ENCODE measurements around the gene AGAP2. TPM values are rescaled to one million over a fixed set of nuclear protein-coding genes. Genes with fewer than 3 reads are reported as not detected.

The AGAP2 gene
- total and polyA plus RNA-seq, 9 of the 15 experiments (the other 6 are each of a cell fraction or from before 2014, with no cell fraction given): 0.04 to 0.77 (median 0.28) TPM; not detected in 1

DNA sequence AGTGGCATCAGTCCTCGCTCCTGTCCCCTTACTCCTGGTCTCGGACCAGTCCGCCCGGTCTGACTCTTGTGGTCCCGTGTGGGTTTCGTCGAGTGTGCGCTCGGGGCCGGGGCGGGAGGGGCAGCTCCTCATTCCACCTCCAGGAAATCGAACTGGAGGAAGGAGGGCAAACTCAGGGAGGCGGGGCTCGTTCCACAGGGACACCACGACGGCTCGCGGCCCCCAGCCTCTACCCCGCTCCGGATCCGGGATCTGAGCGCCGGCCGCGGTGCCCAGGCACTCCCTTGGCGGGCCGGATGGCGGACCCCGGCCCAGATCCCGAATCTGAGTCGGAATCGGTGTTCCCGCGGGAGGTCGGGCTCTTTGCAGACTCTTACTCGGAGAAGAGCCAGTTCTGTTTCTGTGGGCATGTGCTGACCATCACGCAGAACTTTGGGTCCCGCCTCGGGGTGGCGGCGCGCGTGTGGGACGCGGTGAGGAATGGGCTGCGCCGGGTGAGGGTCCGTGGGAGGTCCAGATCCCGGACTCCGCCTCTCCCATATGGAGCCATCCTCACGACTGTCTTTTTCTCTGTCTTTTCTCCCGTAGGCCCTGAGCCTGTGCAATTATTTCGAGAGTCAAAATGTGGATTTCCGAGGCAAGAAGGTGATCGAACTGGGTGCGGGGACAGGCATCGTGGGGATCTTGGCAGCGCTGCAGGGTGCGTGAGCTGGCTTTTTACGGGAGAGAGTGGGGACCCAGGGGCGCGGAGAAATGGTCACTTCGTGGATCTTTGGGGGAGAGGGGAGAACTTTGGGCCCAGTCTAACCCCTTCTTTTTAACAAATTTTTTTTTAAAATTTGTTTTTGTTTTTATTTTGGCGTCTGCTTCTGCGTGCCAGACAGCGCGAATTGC, 34.1 kb upstream of the AGAP2 start, which contains the start of gene EEF1AKMT3:
TSS of gene EEF1AKMT3 (plus strand) at position 186 of the 894 bp plus-strand sequence. CDS start at position 297, 111 bp downstream.
- Histone ChIP-seq H3K36me3 (ENCODE audit: control insufficient read depth, insufficient read depth, low read length) (peaks cover 44% of the 10 kb centered on the region), H3K9ac (ENCODE audit: insufficient read depth in 1 of 2, low read depth in 2 of 2, low read length in 2 of 2) (peak within 1 kb of the TSS; percentile 91 to 100), H2AFZ (ENCODE audit: low read depth, low read length) (peak within 1 kb of the TSS; percentile 98), H3K4me3 (peak within 1 kb of the TSS; percentile 71), H3K9me1 (ENCODE audit: control insufficient read depth, insufficient read depth, low read length) (no peaks in the 10 kb centered on the region), H3K27me3 (ENCODE audit: control insufficient read depth in 2 of 2, insufficient read depth in 2 of 2, low read length in 2 of 2) (no peaks in the 10 kb centered on the region), H3K79me2 (ENCODE audit: control insufficient read depth, insufficient read depth, low read length) (peaks cover 27% of the 10 kb centered on the region), H3K27ac (ENCODE audit: extremely low read depth, low read depth, low read length) (peak within 1 kb of the TSS; percentile 93), H3K9me3 (replicated peaks; ENCODE audit: control insufficient read depth, insufficient read depth, low read depth, low read length) (no peaks in the 10 kb centered on the region), H3K4me1 (replicated peaks in 1 of 2; ENCODE audit: control insufficient read depth in 2 of 2, insufficient read depth in 2 of 2, low read length in 2 of 2) (peaks cover 15 to 27% of the 10 kb centered on the region in 2 experiments), H3K4me2 (ENCODE audit: insufficient read depth, low read length) (peak within 1 kb of the TSS; percentile 99), H4K20me1 (replicated peaks; ENCODE audit: control insufficient read depth, insufficient read depth, low read length) (no peaks in the 10 kb centered on the region)
- TSS peak; percentile 55 for BruUV-seq (replicated peaks)
- ChIA-PET CTCF (ENCODE audit: low intra/inter-chr PET ratio) (no interaction called here), POLR2A (interaction anchor here (0.6 to 1.6 kb wide), 14 partner anchors 9 to 221 kb away, joined by 3 to 11 read pairs (median 5); partner anchors contain the start of genes CDK4, TSFM and TSPAN31)
- in situ Hi-C loops (cut with MboI) (no loop called here), intact Hi-C loops (cut with micrococcal nuclease) (loop anchor here (2.0 kb wide), 1 partner anchor 20 kb away; the partner anchor contains the start of gene CDK4)
- WGBS (ENCODE audit: insufficient coverage, low coverage, missing lambda C conversion rate): 1% methylated on average over 65 of the region's 67 CpGs
- FAIRE-seq: peak; percentile 11
- peak; percentile 69 to 80 (median 70) for DNase-seq (ENCODE audit: extremely low read depth in 1 of 4, low spot score in 3 of 4)
- peak; percentile 67 for ATAC-seq
- TF ChIP-seq, protein P1, sequence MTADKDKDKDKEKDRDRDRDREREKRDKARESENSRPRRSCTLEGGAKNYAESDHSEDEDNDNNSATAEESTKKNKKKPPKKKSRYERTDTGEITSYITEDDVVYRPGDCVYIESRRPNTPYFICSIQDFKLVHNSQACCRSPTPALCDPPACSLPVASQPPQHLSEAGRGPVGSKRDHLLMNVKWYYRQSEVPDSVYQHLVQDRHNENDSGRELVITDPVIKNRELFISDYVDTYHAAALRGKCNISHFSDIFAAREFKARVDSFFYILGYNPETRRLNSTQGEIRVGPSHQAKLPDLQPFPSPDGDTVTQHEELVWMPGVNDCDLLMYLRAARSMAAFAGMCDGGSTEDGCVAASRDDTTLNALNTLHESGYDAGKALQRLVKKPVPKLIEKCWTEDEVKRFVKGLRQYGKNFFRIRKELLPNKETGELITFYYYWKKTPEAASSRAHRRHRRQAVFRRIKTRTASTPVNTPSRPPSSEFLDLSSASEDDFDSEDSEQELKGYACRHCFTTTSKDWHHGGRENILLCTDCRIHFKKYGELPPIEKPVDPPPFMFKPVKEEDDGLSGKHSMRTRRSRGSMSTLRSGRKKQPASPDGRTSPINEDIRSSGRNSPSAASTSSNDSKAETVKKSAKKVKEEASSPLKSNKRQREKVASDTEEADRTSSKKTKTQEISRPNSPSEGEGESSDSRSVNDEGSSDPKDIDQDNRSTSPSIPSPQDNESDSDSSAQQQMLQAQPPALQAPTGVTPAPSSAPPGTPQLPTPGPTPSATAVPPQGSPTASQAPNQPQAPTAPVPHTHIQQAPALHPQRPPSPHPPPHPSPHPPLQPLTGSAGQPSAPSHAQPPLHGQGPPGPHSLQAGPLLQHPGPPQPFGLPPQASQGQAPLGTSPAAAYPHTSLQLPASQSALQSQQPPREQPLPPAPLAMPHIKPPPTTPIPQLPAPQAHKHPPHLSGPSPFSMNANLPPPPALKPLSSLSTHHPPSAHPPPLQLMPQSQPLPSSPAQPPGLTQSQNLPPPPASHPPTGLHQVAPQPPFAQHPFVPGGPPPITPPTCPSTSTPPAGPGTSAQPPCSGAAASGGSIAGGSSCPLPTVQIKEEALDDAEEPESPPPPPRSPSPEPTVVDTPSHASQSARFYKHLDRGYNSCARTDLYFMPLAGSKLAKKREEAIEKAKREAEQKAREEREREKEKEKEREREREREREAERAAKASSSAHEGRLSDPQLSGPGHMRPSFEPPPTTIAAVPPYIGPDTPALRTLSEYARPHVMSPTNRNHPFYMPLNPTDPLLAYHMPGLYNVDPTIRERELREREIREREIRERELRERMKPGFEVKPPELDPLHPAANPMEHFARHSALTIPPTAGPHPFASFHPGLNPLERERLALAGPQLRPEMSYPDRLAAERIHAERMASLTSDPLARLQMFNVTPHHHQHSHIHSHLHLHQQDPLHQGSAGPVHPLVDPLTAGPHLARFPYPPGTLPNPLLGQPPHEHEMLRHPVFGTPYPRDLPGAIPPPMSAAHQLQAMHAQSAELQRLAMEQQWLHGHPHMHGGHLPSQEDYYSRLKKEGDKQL (CRISPR knock-in tag; IDR thresholded peaks at IDR 0.05; ENCODE audit: borderline replicate concordance): 0 out of 2 replicates have a peak, but pooled peaks have one; percentile 48
- 0 out of 2 replicates have a peak, but pooled peaks have one; percentile 30 for TF ChIP-seq STAG1 (CRISPR knock-in tag; IDR thresholded peaks at IDR 0.05; ENCODE audit: borderline replicate concordance)
- peak; percentile 38; the same call in 1 of the 2 replicates for TF ChIP-seq SAFB (IDR thresholded peaks at IDR 0.05; ENCODE audit: borderline replicate concordance, low read depth, low read length)
- TF ChIP-seq, protein P2, sequence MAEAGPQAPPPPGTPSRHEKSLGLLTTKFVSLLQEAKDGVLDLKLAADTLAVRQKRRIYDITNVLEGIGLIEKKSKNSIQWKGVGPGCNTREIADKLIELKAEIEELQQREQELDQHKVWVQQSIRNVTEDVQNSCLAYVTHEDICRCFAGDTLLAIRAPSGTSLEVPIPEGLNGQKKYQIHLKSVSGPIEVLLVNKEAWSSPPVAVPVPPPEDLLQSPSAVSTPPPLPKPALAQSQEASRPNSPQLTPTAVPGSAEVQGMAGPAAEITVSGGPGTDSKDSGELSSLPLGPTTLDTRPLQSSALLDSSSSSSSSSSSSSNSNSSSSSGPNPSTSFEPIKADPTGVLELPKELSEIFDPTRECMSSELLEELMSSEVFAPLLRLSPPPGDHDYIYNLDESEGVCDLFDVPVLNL (CRISPR knock-in tag; IDR thresholded peaks at IDR 0.05; ENCODE audit: low read depth): 0 out of 2 replicates have a peak, but pooled peaks have one; percentile 6
